ENCODE measurements around the gene SMOC1. TPM values are rescaled to one million over a fixed set of nuclear protein-coding genes. Genes with fewer than 3 reads are reported as not detected.

Gene SMOC1
- total RNA-seq, 2 donors from 2014 or later: not detected

DNA sequence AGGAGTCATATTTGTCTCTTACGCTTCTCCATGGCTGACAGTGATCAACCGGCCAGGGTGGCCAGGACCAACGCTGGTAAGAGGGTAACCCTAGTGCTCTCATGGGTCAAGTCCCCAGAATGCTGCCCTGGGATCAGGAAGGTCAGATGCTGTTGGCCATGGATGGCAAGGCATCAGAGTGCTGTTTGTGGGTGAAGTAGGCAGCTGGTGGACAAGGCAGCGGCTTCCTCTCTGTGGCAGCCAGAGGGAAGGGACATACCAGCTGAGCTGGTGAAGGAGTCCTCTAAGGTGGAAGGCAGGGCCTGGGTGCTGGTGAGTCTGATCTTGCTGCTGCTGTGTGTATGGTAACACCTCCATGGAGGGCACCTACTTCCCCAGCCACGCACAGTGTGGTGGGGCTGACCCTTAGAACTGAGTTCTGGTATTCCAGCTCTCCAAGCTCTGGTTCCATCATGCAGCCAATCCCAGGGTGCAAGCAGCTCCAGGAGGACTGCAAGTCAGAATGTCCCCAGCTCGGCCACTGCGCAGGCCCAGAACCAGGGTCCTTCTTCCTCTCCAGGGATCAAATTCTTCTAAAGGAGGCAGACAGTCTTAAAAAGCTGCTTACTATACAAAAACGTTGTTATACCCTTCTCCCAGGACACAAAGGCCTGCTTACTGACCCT lies 13.4 kb upstream of the SMOC1 start:
- DNase-seq: no peak
- no peak overlapping the region for H3K4me3 ChIP-seq (ENCODE audit: low read length)
- TF ChIP-seq CTCF (conservative IDR thresholded peaks at IDR 0.05): no peak
- Mint-ChIP-seq H3K27ac (no peak overlapping the region), H3K4me3 (no peak overlapping the region), H3K9me3 (peaks cover 33% of the 10 kb centered on the region), H3K4me1 (peaks cover 3% of the 10 kb centered on the region), H3K36me3 (ENCODE audit: low read depth) (no peaks in the 10 kb centered on the region), H3K27me3 (ENCODE audit: insufficient read depth) (peaks cover 6% of the 10 kb centered on the region)
- H3K36me3 ChIP-seq (ENCODE audit: control insufficient read depth, insufficient read depth, low read length): no peaks in the 10 kb centered on the region
- H3K9ac ChIP-seq (ENCODE audit: extremely low read depth, low read length, poor library complexity, severe bottlenecking): no peak overlapping the region
- H3K27ac ChIP-seq (ENCODE audit: low read depth, low read length): no peak overlapping the region
- no peaks in the 10 kb centered on the region for H3K27me3 ChIP-seq (ENCODE audit: control insufficient read depth, insufficient read depth, low read length, poor library complexity, severe bottlenecking)
- 89 to 92% methylated on average over 4 to 8 of the region's 8 CpGs for WGBS, 2 experiments (ENCODE audit: insufficient coverage in 1 of 2, insufficient read length in 1 of 2)
- H3K9me3 ChIP-seq (ENCODE audit: control insufficient read depth, low read length): peaks cover 16% of the 10 kb centered on the region
- H3K4me1 ChIP-seq (ENCODE audit: control insufficient read depth, insufficient read depth, low read length): no peaks in the 10 kb centered on the region

DNA sequence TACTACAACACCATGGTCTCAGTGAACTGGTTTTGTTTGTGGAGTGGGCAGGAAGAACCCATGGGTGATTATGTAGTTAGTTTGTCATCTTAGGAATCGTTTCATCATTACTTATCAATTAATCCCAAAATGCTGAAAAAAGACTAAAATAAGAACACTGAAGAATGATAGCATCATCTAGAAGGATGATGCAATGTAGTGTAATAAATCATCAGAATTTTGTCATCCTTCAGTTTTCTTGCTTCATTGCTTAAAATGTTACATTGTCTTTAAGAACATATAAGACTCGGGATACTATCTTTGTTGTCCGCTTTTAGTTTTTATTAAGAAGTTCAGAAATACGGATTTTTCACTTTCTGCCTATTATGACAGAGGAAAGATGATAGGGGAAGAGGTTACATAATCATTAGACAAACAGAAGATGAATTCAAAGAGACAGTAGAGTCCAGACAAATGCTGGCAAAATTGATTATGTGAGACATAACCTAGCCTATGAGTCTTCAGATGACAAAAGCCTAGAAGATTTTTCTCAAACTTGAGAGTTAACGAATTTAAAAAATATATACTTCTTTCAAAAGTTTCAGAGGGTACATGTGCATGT lies 10.8 kb upstream of the SMOC1 start:
- no peak overlapping the region for H3K4me3 ChIP-seq (ENCODE audit: low read length)
- Mint-ChIP-seq H3K9me3 (peaks cover 33% of the 10 kb centered on the region), H3K4me1 (no peaks in the 10 kb centered on the region), H3K4me3 (no peak overlapping the region), H3K27ac (no peak overlapping the region), H3K27me3 (ENCODE audit: insufficient read depth) (peaks cover 10% of the 10 kb centered on the region), H3K36me3 (ENCODE audit: low read depth) (no peaks in the 10 kb centered on the region)
- no peak for TF ChIP-seq CTCF (conservative IDR thresholded peaks at IDR 0.05)
- H3K4me1 ChIP-seq (ENCODE audit: control insufficient read depth, insufficient read depth, low read length): no peaks in the 10 kb centered on the region
- no peaks in the 10 kb centered on the region for H3K36me3 ChIP-seq (ENCODE audit: control insufficient read depth, insufficient read depth, low read length)
- no peak for DNase-seq
- H3K9ac ChIP-seq (ENCODE audit: extremely low read depth, low read length, poor library complexity, severe bottlenecking): no peak overlapping the region
- peaks cover 16% of the 10 kb centered on the region for H3K9me3 ChIP-seq (ENCODE audit: control insufficient read depth, low read length)
- WGBS, 2 experiments (ENCODE audit: insufficient coverage in 1 of 2, insufficient read length in 1 of 2): 78 to 88% methylated on average over 4 of the region's 5 CpGs
- H3K27ac ChIP-seq (ENCODE audit: low read depth, low read length): no peak overlapping the region
- no peaks in the 10 kb centered on the region for H3K27me3 ChIP-seq (ENCODE audit: control insufficient read depth, insufficient read depth, low read length, poor library complexity, severe bottlenecking)

- H3K36me3 Mint-ChIP-seq (ENCODE audit: low read depth): no peaks in the 10 kb centered on the region
- H3K4me3 ChIP-seq (ENCODE audit: low read length): no peak overlapping the region
- peaks cover 8% of the 10 kb centered on the region for H3K9me3 ChIP-seq (ENCODE audit: control insufficient read depth, low read length)
- WGBS, 2 experiments (ENCODE audit: insufficient coverage in 1 of 2, insufficient read length in 1 of 2): 67 to 91% methylated on average over 1 to 2 of the region's 2 CpGs
- H3K9me3 Mint-ChIP-seq: peaks cover 23% of the 10 kb centered on the region
- H3K9ac ChIP-seq (ENCODE audit: extremely low read depth, low read length, poor library complexity, severe bottlenecking): no peak overlapping the region
- no peak overlapping the region for H3K27ac ChIP-seq (ENCODE audit: low read depth, low read length)
- H3K4me3 Mint-ChIP-seq: no peak overlapping the region
- H3K4me1 ChIP-seq (ENCODE audit: control insufficient read depth, insufficient read depth, low read length): no peaks in the 10 kb centered on the region
- no peaks in the 10 kb centered on the region for H3K27me3 ChIP-seq (ENCODE audit: control insufficient read depth, insufficient read depth, low read length, poor library complexity, severe bottlenecking)
- TF ChIP-seq CTCF (conservative IDR thresholded peaks at IDR 0.05): no peak
- H3K4me1 Mint-ChIP-seq: no peaks in the 10 kb centered on the region
- H3K27me3 Mint-ChIP-seq (ENCODE audit: insufficient read depth): peaks cover 16% of the 10 kb centered on the region
- H3K27ac Mint-ChIP-seq: no peak overlapping the region
- no peaks in the 10 kb centered on the region for H3K36me3 ChIP-seq (ENCODE audit: control insufficient read depth, insufficient read depth, low read length)
- no peak for DNase-seq
These were observed 8.6 kb upstream of the SMOC1 start for GRCh38 chr14:69870613-69871012.

Measured in endodermal cell (in vitro differentiated cells).